MCF 10A (cell line): ENCODE data around the gene SMIM14. TPM values are rescaled to one million over a fixed set of nuclear protein-coding genes. Genes with fewer than 3 reads are reported as not detected.
"Not testable (repeated sequence)": the region's sequence is repeated elsewhere in the genome, so short reads cannot be mapped to it uniquely, and the experiment has no call there.

Experiments used
- BruUV-seq: library from RNA; stranded (reverse); fragments of 400-500 nt; replicated peaks from 2 replicates; lab custom pipeline; 2021; lab: Mats Ljungman, UMichigan
- CTCF ChIA-PET: fragments of 300-600 bp; sonication (Branson Sonifier 250); formaldehyde crosslinking; extraction: SDS; loops from one replicate; lab custom pipeline; 2021; ENCODE audit warnings: antibody characterized with exemption, inconsistent platforms; lab: Yijun Ruan, JAX
- POLR2A ChIA-PET: fragments of 300-600, 350-650 bp; sonication (Branson Sonifier 250); formaldehyde crosslinking; extraction: SDS; loops from one replicate; lab custom pipeline; 2020; ENCODE audit warnings: antibody characterized with exemption, inconsistent platforms; lab: Yijun Ruan, JAX
- DNase-seq: peaks from one replicate; pipeline ENCODE4 v3.0.0-alpha.2; 2018; ENCODE audit not compliant: unreplicated experiment
- H3K27ac Mint-ChIP-seq: one replicate; pipeline ENCODE4 v1.8.0; 2022; ENCODE audit warnings: mild to moderate bottlenecking, low read depth, mixed read lengths; ENCODE audit not compliant: unreplicated experiment
- H3K27me3 Mint-ChIP-seq: one replicate; pipeline ENCODE4 v1.8.0; 2022; ENCODE audit warnings: mixed read lengths; ENCODE audit not compliant: insufficient read depth, unreplicated experiment
- H3K36me3 Mint-ChIP-seq: one replicate; pipeline ENCODE4 v1.8.0; 2022; ENCODE audit warnings: mild to moderate bottlenecking, moderate library complexity, mixed read lengths; ENCODE audit not compliant: insufficient read depth, unreplicated experiment
- H3K4me1 Mint-ChIP-seq: one replicate; pipeline ENCODE4 v1.8.0; 2022; ENCODE audit warnings: mixed read lengths; ENCODE audit not compliant: insufficient read depth, unreplicated experiment
- H3K4me3 Mint-ChIP-seq: one replicate; pipeline ENCODE4 v1.8.0; 2022; ENCODE audit warnings: mild to moderate bottlenecking, moderate library complexity, mixed read lengths; ENCODE audit not compliant: unreplicated experiment
- H3K9me3 Mint-ChIP-seq: one replicate; pipeline ENCODE4 v1.8.0; 2022; ENCODE audit warnings: mixed read lengths; ENCODE audit not compliant: unreplicated experiment
- CTCF ChIP-seq: fragments of 200-600 bp; IDR thresholded peaks from one replicate; pipeline ENCODE4 v1.8.0; 2022; ENCODE audit warnings: antibody characterized with exemption, mild to moderate bottlenecking; ENCODE audit not compliant: unreplicated experiment
- intact Hi-C: fragments of 100-400 bp; cut with micrococcal nuclease; formaldehyde crosslinking; loops from 2 replicates; pipeline ENCODE4 v1.14.1; 2022
- total RNA-seq: library from RNA; stranded (reverse); gene quantifications from 2 replicates; pipeline ENCODE4 v1.2.3, GENCODE V29; 2022

SMIM14 gene
- total RNA-seq, 1 experiment from 2014 or later, result 27.3 TPM

- H3K27me3 Mint-ChIP-seq, result peaks cover 11% of the 10 kb centered on the region
- CTCF ChIA-PET, result no interaction called here
These were observed 105.1 kb downstream of the SMIM14 start for GRCh38 chr4:39533541-39533940.

GRCh38 chr4:39532237-39532636, 106.4 kb downstream of the SMIM14 start:
- intact Hi-C loops, BruUV-seq, DNase-seq, H3K27ac Mint-ChIP-seq, H3K4me1 Mint-ChIP-seq, H3K4me3 Mint-ChIP-seq, CTCF ChIA-PET, POLR2A ChIA-PET: not testable (repeated sequence)
- Mint-ChIP-seq H3K36me3 (peaks cover 55% of the 10 kb centered on the region), H3K27me3 (peaks cover 11% of the 10 kb centered on the region), H3K9me3 (peaks cover 16% of the 10 kb centered on the region)

More at GRCh38 chr4:39533541-39533940, 105.1 kb downstream of the SMIM14 start:
- POLR2A ChIA-PET, result interaction anchor here (0.6 kb wide), 1 partner anchor 337 kb away, joined by 3 read pairs; no protein-coding TSS in a partner anchor
- Mint-ChIP-seq H3K36me3 (peaks cover 55% of the 10 kb centered on the region), H3K4me3 (no peak overlapping the region), H3K27ac (no peak overlapping the region), H3K4me1 (no peaks in the 10 kb centered on the region), H3K9me3 (peaks cover 16% of the 10 kb centered on the region)
- no peak for DNase-seq
- TF ChIP-seq CTCF, result no peak
- no TSS peak for BruUV-seq
- intact Hi-C loops, result no loop called here

- peaks cover 9% of the 10 kb centered on the region for H3K4me1 Mint-ChIP-seq
- CTCF ChIA-PET, result no interaction called here
- peaks cover 16% of the 10 kb centered on the region for H3K9me3 Mint-ChIP-seq
- POLR2A ChIA-PET, result interaction anchor here (0.7 kb wide), 2 partner anchors 21 to 101 kb away, joined by 3 read pairs; no protein-coding TSS in a partner anchor
- no peak overlapping the region for H3K27ac Mint-ChIP-seq
- no TSS peak for BruUV-seq
- no peak for DNase-seq
- H3K27me3 Mint-ChIP-seq, result no peaks in the 10 kb centered on the region
- intact Hi-C loops, result no loop called here
- no peak for TF ChIP-seq CTCF
- H3K36me3 Mint-ChIP-seq, result peaks cover 49% of the 10 kb centered on the region
- H3K4me3 Mint-ChIP-seq, result no peak overlapping the region
These were observed 108.0 kb downstream of the SMIM14 start for GRCh38 chr4:39530682-39531081.

- Mint-ChIP-seq H3K4me3 (no peak overlapping the region), H3K27me3 (no peaks in the 10 kb centered on the region), H3K9me3 (peaks cover 16% of the 10 kb centered on the region), H3K27ac (no peak overlapping the region), H3K4me1 (peaks cover 9% of the 10 kb centered on the region), H3K36me3 (peaks cover 37% of the 10 kb centered on the region)
- BruUV-seq, result no TSS peak
- no peak for DNase-seq
- CTCF ChIA-PET, result no interaction called here
- POLR2A ChIA-PET, result interaction anchor here (0.6 to 1.2 kb wide), 3 partner anchors 39 to 722 kb away, joined by 3 read pairs; no protein-coding TSS in a partner anchor
- intact Hi-C loops, result loop anchor here (5.0 kb wide), 1 partner anchor 62 kb away; no protein-coding TSS in a partner anchor
- TF ChIP-seq CTCF, result no peak
These were observed 109.1 kb downstream of the SMIM14 start for GRCh38 chr4:39529534-39529933.
